Fibroblast of lung (primary cell): ENCODE data around the gene MYL4. TPM values are rescaled to one million over a fixed set of nuclear protein-coding genes. Genes with fewer than 3 reads are reported as not detected.
A peak's percentile ranks its signal among the peaks of the same experiment; 100 is the strongest.

ENCODE experiments used
- DNase-seq, 2 donors: peaks; one replicate each; pipeline versions ENCODE4 v3.0.0 to v3.0.0-alpha.2; 2010; ENCODE audit warnings: low read depth in 2 of 2
- H2AFZ ChIP-seq: 2 replicates; pipeline ENCODE4 v1.5.1; 2012; ENCODE audit warnings: low read length, control low read depth, inconsistent platforms
- H3K27ac ChIP-seq: 2 replicates; pipeline ENCODE4 v1.5.1; 2011; ENCODE audit warnings: low read length, control low read depth; ENCODE audit not compliant: insufficient read depth
- H3K27me3 ChIP-seq: 2 replicates; pipeline ENCODE4 v1.5.1; 2011; ENCODE audit warnings: mild to moderate bottlenecking, low read length; ENCODE audit not compliant: control insufficient read depth, insufficient read depth
- H3K36me3 ChIP-seq: 2 replicates; pipeline ENCODE4 v1.5.1; 2011; ENCODE audit warnings: low read length; ENCODE audit not compliant: control insufficient read depth, insufficient read depth
- H3K4me1 ChIP-seq: 2 replicates; pipeline ENCODE4 v1.5.1; 2011; ENCODE audit warnings: low read length; ENCODE audit not compliant: control insufficient read depth, insufficient read depth; ENCODE audit errors: extremely low read depth
- H3K4me2 ChIP-seq: 2 replicates; pipeline ENCODE4 v1.5.1; 2011; ENCODE audit warnings: low read length, control low read depth; ENCODE audit not compliant: insufficient read depth; ENCODE audit errors: extremely low read depth
- H3K4me3 ChIP-seq, 4 experiments: fragments of 200-600 bp in 1 of 4; sonication (generic) in 1 of 4; replicated peaks in 1 of 4; 2 replicates each; pipeline ENCODE4 v1.5.1; 2011 to 2016; ENCODE audit warnings: low read length in 4 of 4, low read depth in 3 of 4, mild to moderate bottlenecking in 3 of 4, control low read depth in 2 of 4, inconsistent platforms in 1 of 4, mixed read lengths in 1 of 4; ENCODE audit not compliant: insufficient read depth in 1 of 4; ENCODE audit errors: control extremely low read depth in 1 of 4
- H3K79me2 ChIP-seq: 2 replicates; pipeline ENCODE4 v1.5.1; 2012; ENCODE audit warnings: mild to moderate bottlenecking, low read length, inconsistent platforms; ENCODE audit not compliant: control insufficient read depth, insufficient read depth
- H3K9ac ChIP-seq: 2 replicates; pipeline ENCODE4 v1.5.1; 2011; ENCODE audit warnings: mild to moderate bottlenecking, low read length, control low read depth; ENCODE audit not compliant: insufficient read depth
- H3K9me3 ChIP-seq: 2 replicates; pipeline ENCODE4 v1.5.1; 2012; ENCODE audit warnings: low read depth, low read length; ENCODE audit not compliant: control insufficient read depth, insufficient read depth
- H4K20me1 ChIP-seq: 2 replicates; pipeline ENCODE4 v1.5.1; 2011; ENCODE audit warnings: low read length; ENCODE audit not compliant: control insufficient read depth, insufficient read depth; ENCODE audit errors: extremely low read depth
- EZH2 ChIP-seq: IDR thresholded peaks from 2 replicates; pipeline ENCODE4 v1.5.1; 2012; ENCODE audit warnings: low read length, control low read depth, mild to moderate bottlenecking; ENCODE audit errors: missing control alignments
- polyA plus RNA-seq, 2 donors: library from polyadenylated mRNA; depleted of rRNA in 1 of 2; stranded (reverse) in 1 of 2; unstranded in 1 of 2; fragments of >200 nt; gene quantifications; 2 replicates each; pipeline ENCODE4 v1.2.1, GENCODE V29; 2011 to 2012; ENCODE audit warnings: missing spikeins in 1 of 2
- total RNA-seq: library from RNA; depleted of rRNA; stranded (reverse); fragments of >200 nt; gene quantifications from 2 replicates; pipeline ENCODE4 v1.2.1, GENCODE V29; 2014
- TF ChIP-seq, protein P1 (sequence below), 2 donors: IDR thresholded peaks in 1 of 2; conservative IDR thresholded peaks in 1 of 2; 1 replicate in 1 of 2; 2 replicates in 1 of 2; pipeline ENCODE4 v1.5.1; 2011 to 2012; ENCODE audit warnings: low read length in 2 of 2, control low read depth in 1 of 2, inconsistent platforms in 1 of 2, low read depth in 1 of 2, mild to moderate bottlenecking in 1 of 2

The MYL4 gene
- total and polyA plus RNA-seq, 2 donors (not counting 1 experiment from before 2014, with no cell fraction given), result 1.3 TPM; not detected in 1

DNA sequence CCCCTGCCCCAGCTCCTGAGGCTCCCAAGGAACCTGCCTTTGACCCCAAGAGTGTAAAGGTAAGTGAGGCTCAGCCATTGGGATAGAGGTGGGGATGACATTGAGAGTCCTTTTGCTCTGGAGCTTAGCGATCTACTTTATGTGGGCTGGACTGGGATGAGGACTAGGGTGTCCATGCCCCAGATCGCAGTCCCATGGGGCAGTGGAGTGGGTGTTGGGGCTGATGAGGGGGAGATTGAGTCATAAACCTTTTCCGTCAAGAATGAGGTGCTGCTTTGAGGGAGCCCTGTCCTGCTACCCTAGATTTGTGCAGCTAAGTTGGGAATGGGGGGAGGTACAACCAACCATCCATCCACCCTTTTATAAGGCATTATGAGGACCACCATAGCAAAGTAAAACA is 351 bp downstream of the MYL4 start:
- Histone ChIP-seq H2AFZ (no peak overlapping the region), H3K79me2 (no peaks in the 10 kb centered on the region), H3K27ac (no peak overlapping the region), H4K20me1 (no peaks in the 10 kb centered on the region), H3K9me3 (no peaks in the 10 kb centered on the region), H3K4me3 (no peak overlapping the region), H3K9ac (no peak overlapping the region), H3K4me2 (no peak overlapping the region), H3K36me3 (no peaks in the 10 kb centered on the region), H3K27me3 (peaks cover 2% of the 10 kb centered on the region), H3K4me1 (peaks cover 14% of the 10 kb centered on the region)
- no peak for DNase-seq
- TF ChIP-seq, protein P1, sequence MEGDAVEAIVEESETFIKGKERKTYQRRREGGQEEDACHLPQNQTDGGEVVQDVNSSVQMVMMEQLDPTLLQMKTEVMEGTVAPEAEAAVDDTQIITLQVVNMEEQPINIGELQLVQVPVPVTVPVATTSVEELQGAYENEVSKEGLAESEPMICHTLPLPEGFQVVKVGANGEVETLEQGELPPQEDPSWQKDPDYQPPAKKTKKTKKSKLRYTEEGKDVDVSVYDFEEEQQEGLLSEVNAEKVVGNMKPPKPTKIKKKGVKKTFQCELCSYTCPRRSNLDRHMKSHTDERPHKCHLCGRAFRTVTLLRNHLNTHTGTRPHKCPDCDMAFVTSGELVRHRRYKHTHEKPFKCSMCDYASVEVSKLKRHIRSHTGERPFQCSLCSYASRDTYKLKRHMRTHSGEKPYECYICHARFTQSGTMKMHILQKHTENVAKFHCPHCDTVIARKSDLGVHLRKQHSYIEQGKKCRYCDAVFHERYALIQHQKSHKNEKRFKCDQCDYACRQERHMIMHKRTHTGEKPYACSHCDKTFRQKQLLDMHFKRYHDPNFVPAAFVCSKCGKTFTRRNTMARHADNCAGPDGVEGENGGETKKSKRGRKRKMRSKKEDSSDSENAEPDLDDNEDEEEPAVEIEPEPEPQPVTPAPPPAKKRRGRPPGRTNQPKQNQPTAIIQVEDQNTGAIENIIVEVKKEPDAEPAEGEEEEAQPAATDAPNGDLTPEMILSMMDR (conservative IDR thresholded peaks at IDR 0.05 in 1 of 2, IDR thresholded peaks at IDR 0.05 in 1 of 2; ENCODE audit: low read depth in 1 of 2, low read length in 2 of 2), result no peak
- no peak for TF ChIP-seq EZH2

DNA sequence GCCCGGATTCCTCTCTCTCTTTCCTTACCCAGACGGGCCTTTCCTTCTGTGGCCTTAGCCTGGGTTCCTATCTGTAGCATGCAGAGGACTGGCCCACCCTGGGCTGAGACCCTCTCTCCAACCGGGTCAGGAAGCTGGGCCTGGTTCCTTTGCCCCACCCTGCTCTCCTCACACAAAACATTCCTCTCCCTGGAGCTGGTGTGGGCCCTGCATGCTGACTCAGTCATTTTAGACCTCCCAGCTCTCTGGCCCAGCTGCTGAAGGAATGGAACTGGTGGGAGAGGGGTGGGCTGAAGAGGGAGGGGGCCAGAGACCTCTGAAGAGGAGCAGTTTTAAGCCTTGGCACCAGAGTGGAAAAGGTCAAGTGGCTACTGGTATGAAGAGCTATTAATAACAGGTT is 957 bp downstream of the MYL4 start:
- H3K27me3 ChIP-seq, result peaks cover 2% of the 10 kb centered on the region
- no peak overlapping the region for H3K4me3 ChIP-seq
- H3K79me2 ChIP-seq, result no peaks in the 10 kb centered on the region
- peaks cover 9% of the 10 kb centered on the region for H3K4me1 ChIP-seq
- DNase-seq, result peak in 1 of 2 donors; percentile 36
- no peaks in the 10 kb centered on the region for H3K9me3 ChIP-seq
- no peaks in the 10 kb centered on the region for H3K36me3 ChIP-seq
- H4K20me1 ChIP-seq, result no peaks in the 10 kb centered on the region
- no peak overlapping the region for H3K4me2 ChIP-seq
- H3K9ac ChIP-seq, result no peak overlapping the region
- no peak overlapping the region for H3K27ac ChIP-seq
- TF ChIP-seq EZH2, result no peak
- TF ChIP-seq, protein P1 (conservative IDR thresholded peaks at IDR 0.05 in 1 of 2, IDR thresholded peaks at IDR 0.05 in 1 of 2; ENCODE audit: low read depth in 1 of 2, low read length in 2 of 2), result no peak
- no peak overlapping the region for H2AFZ ChIP-seq

DNA sequence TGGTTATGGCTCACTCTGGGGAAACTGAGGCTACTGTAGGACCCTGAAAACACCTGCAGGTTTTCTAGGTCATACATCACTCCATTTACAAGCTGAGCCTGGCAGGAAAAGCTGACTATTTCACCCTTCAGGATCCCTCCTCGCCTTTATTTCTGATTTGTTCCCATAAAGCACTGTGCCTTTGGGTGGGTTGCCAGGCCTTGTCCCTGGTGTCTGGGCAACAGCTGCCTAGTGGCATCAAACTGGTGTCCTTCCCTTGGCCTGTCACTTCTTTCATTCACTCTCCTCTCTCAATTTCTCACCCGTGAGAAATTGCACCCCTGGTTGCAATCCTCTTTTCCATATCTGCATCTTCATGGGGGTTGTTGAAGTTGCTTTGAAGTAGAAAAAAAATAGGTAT is 1.6 kb downstream of the MYL4 start:
- Histone ChIP-seq H3K4me2 (no peak overlapping the region), H3K4me3 (no peak overlapping the region), H3K9ac (no peak overlapping the region), H3K36me3 (no peaks in the 10 kb centered on the region), H2AFZ (no peak overlapping the region), H3K4me1 (peaks cover 3% of the 10 kb centered on the region), H3K27me3 (peaks cover 2% of the 10 kb centered on the region), H3K79me2 (no peaks in the 10 kb centered on the region), H4K20me1 (no peaks in the 10 kb centered on the region), H3K9me3 (no peaks in the 10 kb centered on the region), H3K27ac (no peak overlapping the region)
- no peak for TF ChIP-seq EZH2
- TF ChIP-seq, protein P1 (conservative IDR thresholded peaks at IDR 0.05 in 1 of 2, IDR thresholded peaks at IDR 0.05 in 1 of 2; ENCODE audit: low read depth in 1 of 2, low read length in 2 of 2), result no peak
- DNase-seq, result no peak
